HepG2 (cell line): ENCODE data around the gene RHBDL3. TPM values are rescaled to one million over a fixed set of nuclear protein-coding genes. Genes with fewer than 3 reads are reported as not detected.

Experiments used
- ARID5B ChIP-seq: IDR thresholded peaks from 2 replicates; pipeline ENCODE4 v1.4.0; 2020; ENCODE audit warnings: mild to moderate bottlenecking, missing genetic modification reagents
- GABPA ChIP-seq, 2 experiments: IDR thresholded peaks; 2 replicates each; pipeline ENCODE4 v1.6.1; 2011 to 2016; ENCODE audit warnings: low read depth in 2 of 2, low read length in 1 of 2, missing biosample characterization in 1 of 2, missing genetic modification characterization in 1 of 2
- GRHL1 ChIP-seq: sonication (generic); formaldehyde crosslinking; conservative IDR thresholded peaks from 2 replicates; pipeline ENCODE4 v1.8.0; 2022; ENCODE audit warnings: missing genetic modification reagents
- IRF2 ChIP-seq: IDR thresholded peaks from 2 replicates; pipeline ENCODE4 v1.6.1; 2018; ENCODE audit warnings: missing genetic modification reagents, missing compliant biosample characterization
- PLSCR1 ChIP-seq: sonication (generic); formaldehyde crosslinking; IDR thresholded peaks from 2 replicates; pipeline ENCODE4 v1.5.0; 2020; ENCODE audit warnings: missing genetic modification reagents, mild to moderate bottlenecking, borderline replicate concordance
- PRDM10 ChIP-seq: sonication (generic); formaldehyde crosslinking; IDR thresholded peaks from 2 replicates; pipeline ENCODE4 v1.4.0; 2020; ENCODE audit warnings: low read depth, missing genetic modification reagents
- ZBTB26 ChIP-seq: IDR thresholded peaks from 2 replicates; pipeline ENCODE4 v1.6.1; 2016; ENCODE audit warnings: missing compliant biosample characterization, missing genetic modification reagents, borderline replicate concordance
- ZFP90 ChIP-seq: sonication (generic); formaldehyde crosslinking; IDR thresholded peaks from 2 replicates; pipeline ENCODE4 v1.8.0; 2022; ENCODE audit warnings: missing genetic modification reagents, mild to moderate bottlenecking, inconsistent platforms, borderline replicate concordance
- ZNF232 ChIP-seq: sonication (generic); formaldehyde crosslinking; IDR thresholded peaks from 2 replicates; pipeline ENCODE4 v1.4.0; 2020; ENCODE audit warnings: missing genetic modification reagents, borderline replicate concordance
- ZNF280B ChIP-seq: sonication (generic); formaldehyde crosslinking; IDR thresholded peaks from 2 replicates; pipeline ENCODE4 v1.5.0; 2020; ENCODE audit warnings: missing genetic modification reagents, mild to moderate bottlenecking, borderline replicate concordance
- ZNF337 ChIP-seq: sonication (generic); formaldehyde crosslinking; IDR thresholded peaks from 2 replicates; pipeline ENCODE4 v1.5.1; 2020; ENCODE audit warnings: missing genetic modification reagents, low read depth, mild to moderate bottlenecking, borderline replicate concordance
- ZNF460 ChIP-seq: sonication (generic); formaldehyde crosslinking; IDR thresholded peaks from 2 replicates; pipeline ENCODE4 v1.5.1; 2020; ENCODE audit warnings: missing genetic modification reagents, mild to moderate bottlenecking, borderline replicate concordance
- ZNF7 ChIP-seq: IDR thresholded peaks from 2 replicates; pipeline ENCODE4 v1.6.1; 2016; ENCODE audit warnings: missing biosample characterization, missing genetic modification reagents
- polyA plus RNA-seq, 8 experiments: library from polyadenylated mRNA; depleted of rRNA in 3 of 8; stranded (reverse) in 7 of 8; unstranded in 1 of 8; fragments of >200 nt; fragmentation: Illumina TruSeq in 4 of 8; extraction: Trizol in 4 of 8; gene quantifications; 2 replicates each; pipeline versions ENCODE4 v1.2.1 to v1.2.3, GENCODE V29; 2011 to 2016; ENCODE audit warnings: low read depth in 4 of 8, missing spikeins in 1 of 8, mixed read lengths in 1 of 8; ENCODE audit not compliant: insufficient read depth in 1 of 8
- total RNA-seq, 5 experiments: library from RNA; depleted of rRNA; stranded (reverse); fragments of >200 nt; fragmentation: Illumina TruSeq; extraction: Trizol; gene quantifications; 2 replicates each; pipeline ENCODE4 v1.2.3, GENCODE V29; 2016; ENCODE audit warnings: low read depth in 1 of 5

Gene RHBDL3
- total and polyA plus RNA-seq, 2 of the 13 experiments (the other 11 are each of a cell fraction or from before 2014, with no cell fraction given) = 0.09 TPM; not detected in 1

GRCh38 chr17:32349854-32350665, 84.4 kb downstream of the RHBDL3 start, which contains the start of gene ZNF207 (continued):
- no peak for TF ChIP-seq GRHL1 (CRISPR knock-in tag)
- no peak for TF ChIP-seq ZNF460 (CRISPR knock-in tag)
- TF ChIP-seq ZBTB26 (CRISPR knock-in tag) = no peak
- TF ChIP-seq ZNF232 (CRISPR knock-in tag) = peak; percentile 85; the same call in 1 of the 2 replicates
- TF ChIP-seq PRDM10 = no peak
- TF ChIP-seq IRF2 (CRISPR knock-in tag) = peak; percentile 68; the same call in 1 of the 2 replicates
- TF ChIP-seq PLSCR1 (CRISPR knock-in tag) = 0 out of 2 replicates have a peak, but pooled peaks have one; percentile 31
- peak; percentile 33; the same call in 1 of the 2 replicates for TF ChIP-seq ZFP90 (CRISPR knock-in tag)
- no peak for TF ChIP-seq ZNF337 (CRISPR knock-in tag)
- TF ChIP-seq ARID5B (CRISPR knock-in tag) = peak; percentile 47
- no peak for TF ChIP-seq ZNF7
- TF ChIP-seq GABPA (IDR thresholded peaks at IDR 0.05; ENCODE audit: low read depth, low read length) = no peak
- TF ChIP-seq GABPA (CRISPR knock-in tag; IDR thresholded peaks at IDR 0.05; ENCODE audit: low read depth) = peak; percentile 66; the same call in 1 of the 2 replicates
- no peak for TF ChIP-seq ZNF280B (CRISPR knock-in tag)
